NCI-H187 (cell line): ENCODE results near the gene ALMS1.
"Not testable (repeated sequence)": the region's sequence is repeated elsewhere in the genome, so short reads cannot be mapped to it uniquely, and the experiment has no call there.

Source experiments
- DNase-seq, 2 experiments: peaks; one replicate each; lab custom pipeline; 2025; lab: John Stamatoyannopoulos, UW

Gene ALMS1

GRCh38 chr2:73402386-73403103 lies 16.9 kb downstream of the ALMS1 start:
- no peak for DNase-seq

GRCh38 chr2:73403237-73403636 lies 17.6 kb downstream of the ALMS1 start:
- no peak for DNase-seq

- DNase-seq = no peak
These were observed 18.8 kb downstream of the ALMS1 start for GRCh38 chr2:73404409-73404808.

GRCh38 chr2:73406996-73407395 lies 21.4 kb downstream of the ALMS1 start:
- no peak for DNase-seq

GRCh38 chr2:73408198-73408597 lies 22.6 kb downstream of the ALMS1 start:
- no peak for DNase-seq

- DNase-seq = no peak
These were observed 29.1 kb downstream of the ALMS1 start for GRCh38 chr2:73414696-73415095.

- no peak for DNase-seq
These were observed 30.3 kb downstream of the ALMS1 start for GRCh38 chr2:73415906-73416305.

- DNase-seq = no peak
These were observed 32.7 kb downstream of the ALMS1 start for GRCh38 chr2:73418343-73418742.

GRCh38 chr2:73423913-73424312 lies 38.3 kb downstream of the ALMS1 start:
- DNase-seq = no peak

GRCh38 chr2:73426176-73426575 lies 40.5 kb downstream of the ALMS1 start:
- DNase-seq = no peak

- DNase-seq = no peak
These were observed 50.4 kb downstream of the ALMS1 start for GRCh38 chr2:73436019-73436418.

GRCh38 chr2:73444202-73444601 lies 58.6 kb downstream of the ALMS1 start:
- DNase-seq = no peak

GRCh38 chr2:73448856-73449255 lies 63.2 kb downstream of the ALMS1 start:
- DNase-seq = no peak

- DNase-seq = no peak
These were observed 63.8 kb downstream of the ALMS1 start for GRCh38 chr2:73449404-73449803.

- DNase-seq = no peak
These were observed 65.8 kb downstream of the ALMS1 start for GRCh38 chr2:73451263-73451972.

GRCh38 chr2:73457982-73458381 lies 72.3 kb downstream of the ALMS1 start:
- DNase-seq = no peak

- not testable (repeated sequence) for DNase-seq
These were observed 76.8 kb downstream of the ALMS1 start for GRCh38 chr2:73462388-73462787.

- DNase-seq = no peak
These were observed 82.7 kb downstream of the ALMS1 start for GRCh38 chr2:73468376-73468775.

GRCh38 chr2:73483874-73484273 lies 98.2 kb downstream of the ALMS1 start:
- DNase-seq = not testable (repeated sequence)

- no peak for DNase-seq
These were observed 101.5 kb downstream of the ALMS1 start for GRCh38 chr2:73487112-73487657.

GRCh38 chr2:73488079-73488478 lies 102.4 kb downstream of the ALMS1 start:
- no peak for DNase-seq

- DNase-seq = no peak
These were observed 103.4 kb downstream of the ALMS1 start for GRCh38 chr2:73489053-73489452.

GRCh38 chr2:73494031-73494430 lies 108.4 kb downstream of the ALMS1 start:
- DNase-seq = no peak
